Fibroblast of skin of left quadriceps (primary cell): ENCODE results near the gene DCTD.
"Not testable (repeated sequence)": the region's sequence is repeated elsewhere in the genome, so short reads cannot be mapped to it uniquely, and the experiment has no call there.

Experiments
- DNase-seq, 2 experiments: peaks; one replicate each; pipeline ENCODE4 v3.0.0-alpha.2; 2013; ENCODE audit warnings: low read depth in 2 of 2

The DCTD gene

GRCh38 chr4:182921608-182922007 is 4.4 kb upstream of the DCTD start:
- DNase-seq: no peak

- no peak for DNase-seq
Observed at GRCh38 chr4:182920676-182921075, 3.5 kb upstream of the DCTD start.

- no peak for DNase-seq
Observed at GRCh38 chr4:182918791-182919302, 1.7 kb upstream of the DCTD start.

GRCh38 chr4:182918044-182918607 is 940 bp upstream of the DCTD start:
- no peak for DNase-seq

- DNase-seq: no peak
Observed at GRCh38 chr4:182916483-182917181, 554 bp downstream of the DCTD start.

- no peak for DNase-seq
Observed at GRCh38 chr4:182914357-182914756, 2.8 kb downstream of the DCTD start.

- DNase-seq: no peak
Observed at GRCh38 chr4:182913621-182914020, 3.6 kb downstream of the DCTD start.

- DNase-seq: no peak
Observed at GRCh38 chr4:182913036-182913435, 4.2 kb downstream of the DCTD start.

GRCh38 chr4:182908124-182908523 is 9.1 kb downstream of the DCTD start:
- DNase-seq: no peak

GRCh38 chr4:182907396-182907795 is 9.8 kb downstream of the DCTD start:
- DNase-seq: no peak

- DNase-seq: no peak
Observed at GRCh38 chr4:182906786-182907185, 10.4 kb downstream of the DCTD start.

GRCh38 chr4:182905038-182905437 is 12.1 kb downstream of the DCTD start:
- DNase-seq: no peak

GRCh38 chr4:182904211-182904761 is 12.9 kb downstream of the DCTD start:
- no peak for DNase-seq

GRCh38 chr4:182903013-182903412 is 14.2 kb downstream of the DCTD start:
- DNase-seq: no peak

GRCh38 chr4:182901337-182901736 is 15.8 kb downstream of the DCTD start:
- DNase-seq: no peak

GRCh38 chr4:182900021-182900420 is 17.2 kb downstream of the DCTD start:
- DNase-seq: not testable (repeated sequence)

- DNase-seq: no peak
Observed at GRCh38 chr4:182898479-182898799, 18.7 kb downstream of the DCTD start.

- DNase-seq: no peak
Observed at GRCh38 chr4:182897601-182898478, 19.3 kb downstream of the DCTD start.

- DNase-seq: no peak
Observed at GRCh38 chr4:182896421-182896820, 20.8 kb downstream of the DCTD start.

- no peak for DNase-seq
Observed at GRCh38 chr4:182895791-182896292, 21.3 kb downstream of the DCTD start.

- DNase-seq: no peak
Observed at GRCh38 chr4:182894681-182895275, 22.4 kb downstream of the DCTD start.
